Measurements from ENCODE around the gene POTEH. TPM values are rescaled to one million over a fixed set of nuclear protein-coding genes. Genes with fewer than 3 reads are reported as not detected.
"Not testable (repeated sequence)": the region's sequence is repeated elsewhere in the genome, so short reads cannot be mapped to it uniquely, and the experiment has no call there.

The POTEH gene
- total RNA-seq, 4 donors from 2014 or later: 3.3 TPM; not detected in 3

DNA sequence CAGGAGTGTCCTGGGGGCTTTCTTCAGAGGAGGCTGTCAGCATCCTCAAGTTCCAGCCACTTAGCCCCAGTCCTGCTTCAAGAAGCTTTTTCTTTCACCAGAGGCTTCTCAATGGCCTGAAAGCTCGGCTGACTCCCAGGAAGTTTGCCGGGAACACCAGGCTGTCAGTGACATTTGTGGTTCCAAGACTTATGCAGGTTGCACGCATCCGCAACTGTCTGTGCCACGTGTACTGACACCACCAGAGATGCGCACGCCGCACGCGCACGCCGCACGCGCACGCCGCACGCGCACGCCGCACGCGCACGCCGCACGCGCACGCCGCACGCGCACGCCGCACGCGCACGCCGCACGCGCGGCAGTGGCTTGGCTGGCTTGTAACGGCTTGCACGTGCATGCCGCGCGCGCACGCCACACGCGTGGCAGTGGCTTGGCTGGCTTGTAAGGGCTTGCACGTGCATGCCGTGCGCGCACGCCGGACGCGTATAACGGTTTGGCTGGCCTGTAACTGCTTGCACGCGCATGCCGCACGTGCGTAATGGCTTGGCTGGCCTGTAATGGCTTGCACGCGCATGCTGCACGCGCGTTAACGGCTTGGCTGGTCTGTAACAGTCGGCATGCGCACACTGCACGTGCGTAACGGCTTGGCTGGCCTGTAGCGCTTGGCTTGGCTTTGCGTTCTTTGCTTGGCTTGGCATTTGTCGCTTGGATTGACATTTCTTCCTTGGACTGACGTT is 646 bp upstream of the POTEH start:
- peak in 1 of 3 donors; percentile 37 for DNase-seq
- H3K4me3 ChIP-seq, H3K36me3 ChIP-seq, H3K4me1 ChIP-seq, H3K9me3 ChIP-seq, H3K27ac ChIP-seq, H3K27me3 ChIP-seq: not testable (repeated sequence)

DNA sequence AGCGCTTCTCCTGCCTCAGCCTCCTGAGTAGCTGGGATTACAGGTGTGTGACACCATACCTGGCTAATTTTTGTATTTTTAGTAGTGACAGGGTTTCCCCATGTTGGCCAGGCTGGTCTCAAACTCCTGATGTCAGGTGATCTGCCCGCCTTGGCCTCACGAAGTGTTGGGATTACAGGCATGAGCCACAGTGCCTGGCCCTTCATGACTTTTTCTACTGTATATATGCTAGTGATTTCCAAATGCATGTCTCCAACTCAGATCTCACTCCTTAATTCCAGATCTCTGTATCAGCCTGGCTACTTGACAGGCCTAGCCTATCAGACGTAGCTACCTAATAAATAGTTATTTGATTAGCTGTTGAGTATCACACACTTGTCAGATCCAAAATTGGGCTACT is 23.8 kb downstream of the POTEH start:
- H3K9me3 ChIP-seq, H3K4me3 ChIP-seq, H3K27ac ChIP-seq, H3K36me3 ChIP-seq, H3K27me3 ChIP-seq, H3K4me1 ChIP-seq: not testable (repeated sequence)
- DNase-seq: peak in 1 of 3 donors; percentile 15

DNA sequence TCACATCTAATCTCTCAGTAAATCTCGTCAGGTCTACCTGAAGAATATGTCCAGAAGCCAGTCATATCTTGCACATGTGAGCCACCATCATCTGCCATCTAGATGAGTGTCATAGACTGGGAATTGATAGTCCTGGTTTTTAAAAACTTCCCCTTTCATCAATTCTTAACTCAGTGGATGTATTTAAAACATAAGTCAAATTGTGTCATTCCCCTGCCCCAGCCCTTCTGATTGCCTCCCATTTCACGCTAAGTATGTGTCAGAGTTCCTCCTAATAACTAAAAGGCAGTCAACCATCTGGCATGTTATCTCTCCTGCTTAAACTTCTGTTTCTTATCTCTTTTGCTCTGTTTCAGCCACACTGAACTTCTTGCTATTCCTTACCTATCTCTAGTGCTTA is 24.3 kb downstream of the POTEH start:
- H3K4me1 ChIP-seq, H3K36me3 ChIP-seq, H3K4me3 ChIP-seq, H3K9me3 ChIP-seq, H3K27me3 ChIP-seq, DNase-seq, H3K27ac ChIP-seq: not testable (repeated sequence)

DNA sequence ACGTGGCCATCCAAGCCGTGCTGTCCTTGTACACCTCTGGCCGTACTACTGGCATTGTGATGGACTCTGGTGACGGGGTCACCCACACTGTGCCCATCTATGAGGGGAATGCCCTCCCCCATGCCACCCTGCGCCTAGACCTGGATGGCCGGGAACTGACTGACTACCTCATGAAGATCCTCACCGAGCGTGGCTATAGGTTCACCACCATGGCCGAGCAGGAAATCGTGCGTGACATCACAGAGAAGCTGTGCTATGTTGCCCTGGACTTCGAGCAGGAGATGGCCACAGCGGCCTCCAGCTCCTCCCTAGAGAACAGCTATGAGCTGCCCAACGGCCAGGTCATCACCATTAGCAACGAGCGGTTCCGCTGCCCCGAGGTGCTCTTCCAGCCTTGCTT is 32.1 kb downstream of the POTEH start:
- H3K27ac ChIP-seq, H3K27me3 ChIP-seq, H3K4me1 ChIP-seq, H3K4me3 ChIP-seq, DNase-seq, H3K9me3 ChIP-seq, H3K36me3 ChIP-seq: not testable (repeated sequence)

DNA sequence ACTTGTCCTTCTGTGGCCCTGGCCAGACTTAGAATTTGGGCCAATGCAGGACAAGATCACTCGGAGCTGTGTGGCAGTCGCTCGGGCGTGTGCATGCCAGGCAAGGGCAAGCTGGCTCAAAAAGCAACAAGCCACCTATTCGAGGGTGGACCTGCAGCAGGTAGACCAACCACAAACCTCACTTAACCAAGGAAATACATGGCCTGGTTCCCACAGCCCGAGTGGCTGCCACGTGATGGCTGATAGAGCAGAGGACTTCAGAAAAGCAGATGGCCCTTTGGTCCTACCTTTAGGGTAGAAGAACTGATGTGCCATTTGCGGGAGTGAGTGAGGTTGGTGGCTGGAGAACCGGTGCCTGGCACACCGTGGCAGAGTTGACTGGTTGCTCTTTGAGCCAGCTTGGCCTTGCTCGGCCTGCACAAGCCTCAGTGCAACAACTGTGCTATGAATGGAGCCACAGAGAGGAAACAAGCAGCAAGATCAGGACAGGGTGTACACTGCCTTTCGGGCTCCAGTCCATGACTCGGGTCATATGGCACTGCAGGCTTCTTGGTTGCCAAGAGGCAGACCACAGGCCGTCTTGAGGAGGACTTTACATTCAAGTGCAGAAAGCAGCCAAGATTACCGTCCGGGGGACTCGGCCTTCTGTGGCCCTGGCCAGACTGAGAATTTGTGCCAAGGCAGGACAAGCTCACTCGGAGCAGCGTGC is 39.5 kb downstream of the POTEH start:
- not testable (repeated sequence) for H3K36me3 ChIP-seq, H3K4me3 ChIP-seq, H3K4me1 ChIP-seq, H3K27ac ChIP-seq, H3K9me3 ChIP-seq, H3K27me3 ChIP-seq
- DNase-seq: peak in 1 of 3 donors; percentile 16

DNA sequence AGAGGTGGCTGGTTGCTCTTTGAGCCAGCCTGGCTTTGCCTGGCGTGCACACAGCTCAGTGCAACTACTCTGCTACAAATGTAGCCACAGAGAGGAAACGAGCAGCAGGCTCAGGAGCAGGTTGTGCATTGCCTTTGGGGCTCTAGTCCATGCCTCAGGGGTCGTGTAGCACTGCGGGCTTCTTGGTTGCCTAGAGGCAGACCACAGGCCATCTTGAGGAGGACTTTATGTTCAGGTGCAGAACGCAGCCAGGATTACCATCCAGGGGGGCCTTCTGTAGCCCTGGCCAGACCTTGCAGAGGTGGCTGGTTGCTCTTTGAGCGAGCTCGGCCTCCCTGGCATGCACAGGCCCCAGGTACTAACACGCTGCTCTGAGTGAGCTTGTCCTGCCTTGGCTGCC is 41.2 kb downstream of the POTEH start:
- not testable (repeated sequence) for DNase-seq, H3K4me1 ChIP-seq, H3K27ac ChIP-seq, H3K9me3 ChIP-seq, H3K27me3 ChIP-seq, H3K4me3 ChIP-seq, H3K36me3 ChIP-seq

DNA sequence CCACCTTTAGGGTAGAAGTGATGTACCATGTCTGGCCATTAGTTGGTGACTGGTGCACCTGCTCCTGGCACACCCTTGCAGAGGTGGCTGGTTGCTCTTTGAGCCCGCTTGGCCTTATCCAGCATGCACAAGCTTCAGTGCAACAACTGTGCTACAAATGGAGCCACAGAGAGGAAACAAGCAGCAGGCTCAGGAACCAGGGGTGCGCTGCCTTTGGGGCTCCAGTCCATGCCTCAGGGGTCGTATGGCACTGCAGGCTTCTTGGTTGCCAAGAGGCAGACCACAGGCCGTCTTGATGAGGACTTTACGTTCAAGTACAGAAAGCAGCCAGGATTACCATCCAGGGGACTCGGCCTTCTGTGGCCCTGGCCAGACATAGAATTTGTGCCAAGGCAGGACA is 44.6 kb downstream of the POTEH start:
- H3K4me3 ChIP-seq, H3K4me1 ChIP-seq, H3K27ac ChIP-seq, H3K27me3 ChIP-seq, H3K9me3 ChIP-seq, H3K36me3 ChIP-seq: not testable (repeated sequence)
- peak in 1 of 3 donors; percentile 27 for DNase-seq

DNA sequence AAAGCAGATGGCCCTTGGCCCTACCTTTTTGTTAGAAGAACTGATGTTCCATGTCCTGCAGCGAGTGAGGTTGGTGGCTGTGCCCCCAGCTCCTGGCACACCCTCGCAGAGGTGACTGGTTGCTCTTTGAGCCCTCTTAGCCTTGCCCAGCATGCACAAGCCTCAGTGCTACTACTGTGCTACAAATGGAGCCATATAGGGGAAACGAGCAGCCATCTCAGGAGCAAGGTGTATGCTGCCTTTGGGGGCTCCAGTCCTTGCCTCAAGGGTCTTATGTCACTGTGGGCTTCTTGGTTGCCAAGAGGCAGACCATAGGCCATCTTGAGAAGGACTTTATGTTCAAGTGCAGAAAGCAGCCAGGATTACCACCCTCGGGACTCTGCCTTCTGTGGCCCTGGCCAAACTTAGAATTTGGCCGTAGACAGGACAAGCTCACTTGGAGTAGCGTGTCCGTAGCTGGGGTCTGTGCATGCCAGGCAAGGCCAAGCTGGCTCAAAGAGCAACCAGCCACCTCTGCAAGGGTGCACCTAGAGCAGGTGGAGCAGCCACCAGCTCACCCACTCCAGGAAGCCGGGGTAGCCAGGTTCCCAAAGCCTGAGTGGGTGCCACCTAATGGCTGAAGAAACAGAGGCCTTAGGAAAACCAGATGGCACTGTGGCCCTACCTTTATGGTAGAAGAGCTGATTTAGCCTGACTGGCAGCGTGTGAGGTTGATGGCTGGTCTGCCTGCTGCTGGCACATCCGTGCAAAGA is 48.5 kb downstream of the POTEH start:
- DNase-seq: peak in 2 of 3 donors; percentile 11 to 15
- H3K4me3 ChIP-seq: not testable (repeated sequence)

DNA sequence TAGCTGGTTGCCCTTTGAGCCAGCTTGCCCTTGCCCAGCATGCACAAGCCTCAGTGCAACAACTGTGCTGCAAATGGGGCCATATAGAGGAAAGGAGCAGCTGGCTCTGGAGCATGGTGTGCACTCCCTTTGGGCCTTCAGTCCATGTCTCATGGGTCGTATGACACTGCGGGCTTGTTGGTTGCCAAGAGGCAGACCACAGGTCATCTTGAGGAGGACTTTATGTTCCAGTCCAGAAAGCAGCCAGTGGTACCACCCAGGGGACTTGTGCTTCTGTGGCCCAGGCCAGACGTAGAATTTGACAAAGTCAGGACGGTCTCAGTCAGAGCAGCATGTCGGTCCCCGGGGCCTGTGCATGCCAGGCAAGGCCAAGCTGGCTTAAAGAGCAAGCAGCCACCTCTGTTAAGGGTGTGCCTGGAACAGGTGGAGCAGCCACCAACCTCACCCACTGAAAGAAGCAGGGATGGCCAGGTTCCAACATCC is 49.1 kb downstream of the POTEH start:
- H3K36me3 ChIP-seq, DNase-seq, H3K4me3 ChIP-seq, H3K27me3 ChIP-seq, H3K27ac ChIP-seq, H3K9me3 ChIP-seq, H3K4me1 ChIP-seq: not testable (repeated sequence)

More for the DNA sequence above, 48.5 kb downstream of the POTEH start:
- H3K36me3 ChIP-seq, H3K9me3 ChIP-seq, H3K27ac ChIP-seq, H3K4me1 ChIP-seq, H3K27me3 ChIP-seq: not testable (repeated sequence)

DNA sequence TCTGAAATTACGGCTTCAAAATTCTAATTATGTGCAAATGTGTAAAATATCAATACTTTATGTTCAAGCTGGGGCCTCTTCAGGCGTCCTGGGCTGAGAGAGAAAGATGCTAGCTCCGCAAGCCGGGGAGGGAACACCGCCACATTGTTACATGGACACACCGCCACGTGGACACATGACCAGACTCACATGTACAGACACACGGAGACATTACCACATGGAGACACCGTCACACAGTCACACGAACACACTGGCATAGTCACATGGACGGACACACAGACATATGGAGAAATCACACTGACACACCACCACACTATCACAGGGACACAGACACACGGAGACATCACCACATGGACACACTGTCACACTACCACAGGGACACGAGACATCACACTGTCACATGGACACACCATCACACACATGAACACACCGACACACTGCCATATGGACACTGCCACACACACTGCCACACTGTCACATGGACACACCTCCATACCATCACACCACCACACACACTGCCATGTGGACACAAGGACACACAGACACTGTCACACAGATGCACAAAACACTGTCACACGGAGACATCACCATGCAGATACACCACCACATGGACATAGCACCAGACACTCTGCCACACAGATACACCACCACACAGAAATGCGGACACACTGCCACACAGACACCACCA is 58.0 kb downstream of the POTEH start:
- not testable (repeated sequence) for H3K4me3 ChIP-seq, H3K27ac ChIP-seq, H3K4me1 ChIP-seq, H3K9me3 ChIP-seq, H3K36me3 ChIP-seq, H3K27me3 ChIP-seq
- DNase-seq: peak in 1 of 3 donors; percentile 9

DNA sequence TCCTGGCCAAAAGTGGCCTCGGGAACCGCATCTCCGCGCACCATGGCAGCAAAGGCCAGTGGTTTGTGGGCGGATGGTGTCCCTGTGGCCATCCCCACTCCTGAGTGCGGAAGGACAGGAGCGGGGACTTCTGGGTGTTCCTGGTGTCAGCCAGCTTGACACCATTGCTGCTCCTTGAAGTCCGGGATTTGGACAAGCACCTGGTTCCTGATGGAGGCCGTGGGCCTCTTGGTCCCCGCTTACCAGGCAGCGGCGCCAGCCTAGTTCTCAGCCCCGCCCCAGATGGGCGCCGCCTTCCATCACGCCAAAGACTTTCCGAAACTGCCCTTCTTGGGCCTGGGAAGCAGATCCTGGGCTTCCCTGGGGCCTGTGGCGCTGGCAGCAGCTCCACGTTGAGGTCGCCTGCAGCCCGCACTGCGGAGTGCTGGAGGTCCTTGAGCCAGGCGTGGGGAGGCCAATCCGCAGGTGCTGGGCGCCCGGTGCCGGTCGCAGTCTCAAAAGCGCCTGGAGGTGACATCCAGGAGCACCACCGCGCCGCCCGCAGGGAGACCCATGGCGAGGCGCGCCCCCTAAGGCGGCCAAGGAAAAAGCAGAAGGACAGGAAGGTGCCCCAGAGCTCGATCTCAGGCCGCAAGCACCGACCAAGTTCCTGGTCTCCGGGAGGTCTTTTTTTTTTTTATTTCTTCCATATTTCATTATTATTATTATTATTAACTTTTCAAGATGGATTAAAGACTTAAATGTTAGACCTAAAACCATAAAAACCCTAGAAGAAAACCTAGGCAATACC is 59.5 kb downstream of the POTEH start:
- not testable (repeated sequence) for H3K4me1 ChIP-seq, H3K9me3 ChIP-seq, H3K36me3 ChIP-seq, H3K27ac ChIP-seq, H3K4me3 ChIP-seq, H3K27me3 ChIP-seq
- DNase-seq: peak in 1 of 3 donors; percentile 11

DNA sequence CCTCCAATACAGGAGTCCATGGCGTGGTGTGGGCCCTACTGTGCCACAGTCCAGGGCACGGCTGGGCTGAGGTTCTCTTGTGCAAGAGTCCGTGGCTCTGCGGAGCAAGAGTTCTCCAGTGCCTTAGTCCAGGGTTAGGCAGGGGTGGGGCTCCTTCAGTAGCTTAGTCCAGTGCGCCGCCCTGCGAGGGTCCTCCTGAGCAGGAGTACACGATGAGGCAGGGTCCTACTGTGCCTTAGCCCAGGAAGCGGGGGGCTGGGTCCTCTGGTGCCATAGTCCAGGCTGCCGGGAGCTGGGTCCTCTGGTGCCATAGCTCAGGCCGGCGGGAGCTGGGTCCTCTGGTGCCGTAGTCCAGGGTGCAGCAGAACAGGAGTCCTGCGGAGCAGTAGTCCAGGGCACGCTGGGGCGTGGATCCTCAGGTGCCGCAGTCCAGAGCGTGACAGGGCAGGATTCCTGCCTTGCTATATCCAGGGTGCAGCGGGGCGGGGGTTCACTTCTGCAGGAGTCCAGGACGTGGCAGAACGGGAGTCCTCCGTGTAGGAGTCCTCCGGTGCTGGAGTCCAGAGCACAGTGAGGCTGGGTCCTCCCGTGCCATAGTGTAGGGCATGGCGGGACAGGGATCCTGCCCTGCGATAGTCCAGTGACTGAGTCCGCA is 69.7 kb downstream of the POTEH start:
- peak in 1 of 3 donors; percentile 12 for DNase-seq
- not testable (repeated sequence) for H3K4me3 ChIP-seq, H3K36me3 ChIP-seq, H3K27ac ChIP-seq, H3K9me3 ChIP-seq, H3K4me1 ChIP-seq, H3K27me3 ChIP-seq

DNA sequence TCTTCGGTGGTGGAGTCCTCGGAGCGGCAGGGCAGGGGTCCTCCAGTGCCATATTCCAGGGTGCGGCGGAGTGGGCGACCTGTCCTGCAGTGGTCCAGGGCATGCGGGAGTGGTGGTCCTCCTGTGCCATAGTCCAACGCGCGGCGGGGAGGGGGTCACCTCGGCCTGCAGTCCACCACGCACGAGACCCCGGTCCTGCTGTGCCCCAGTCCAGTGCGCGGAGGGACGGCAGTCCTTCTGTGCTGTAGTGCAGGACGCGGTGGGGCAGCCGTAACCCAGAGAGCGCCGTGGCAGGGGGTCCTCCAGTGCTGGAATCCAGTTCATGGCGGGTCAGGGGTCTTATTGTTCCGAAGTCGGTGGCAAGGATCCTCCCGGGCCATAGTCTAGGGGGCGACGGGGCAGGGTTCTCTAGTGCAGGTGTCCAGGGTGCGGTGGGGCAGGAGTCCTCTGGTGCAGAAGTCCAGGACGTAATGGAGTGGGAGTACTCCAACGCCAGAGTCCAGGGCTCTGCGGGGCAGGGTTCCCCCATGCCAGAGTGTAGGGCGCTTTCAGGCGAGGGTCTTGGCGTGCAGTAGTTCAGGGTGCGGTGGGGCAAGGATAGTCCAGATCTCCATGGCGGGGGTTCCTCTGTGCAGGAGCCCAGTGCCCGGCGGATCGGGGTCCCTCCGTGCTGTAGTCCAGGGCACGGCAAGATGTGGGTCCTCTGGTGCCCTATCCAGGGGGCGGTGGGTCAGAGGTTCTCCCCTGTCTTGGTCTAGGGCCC is 70.7 kb downstream of the POTEH start:
- H3K4me1 ChIP-seq, H3K4me3 ChIP-seq, H3K27ac ChIP-seq, H3K9me3 ChIP-seq, H3K36me3 ChIP-seq, DNase-seq, H3K27me3 ChIP-seq: not testable (repeated sequence)
